ENCODE results near the gene USP47. TPM values are rescaled to one million over a fixed set of nuclear protein-coding genes. Genes with fewer than 3 reads are reported as not detected.

USP47 gene
- total RNA-seq (10 to 100 TPM; 45.6 to 71.8 (median 59.1) TPM), polyA plus RNA-seq (10 to 100 TPM; 42.1 to 72.4 TPM), total RNA-seq (196 reads per million, percentile 93 among the genes with 10 or more reads in this experiment)

- H3K4me3 ChIP-seq (ENCODE audit: low read length) = peak within 1 kb of the TSS; percentile 76
- Mint-ChIP-seq H3K36me3 (no peaks in the 10 kb centered on the region), H3K4me1 (peaks cover 0 to 25% (median 3%) of the 10 kb centered on the region in 7 donors), H3K27me3 (peaks cover 0 to 17% (median 13%) of the 10 kb centered on the region in 5 donors), H3K27ac (peak within 1 kb of the TSS in 1 of 9 donors; percentile 64), H3K4me3 (peak within 1 kb of the TSS in 1 of 10 donors; percentile 59), H3K9me3 (peaks cover 0 to 2% (median 0%) of the 10 kb centered on the region in 11 donors)
- H3K27me3 ChIP-seq (ENCODE audit: control insufficient read depth in 2 of 2, insufficient read depth in 2 of 2, low read length in 2 of 2) = no peaks in the 10 kb centered on the region
- H3K36me3 ChIP-seq (ENCODE audit: control insufficient read depth in 2 of 3, insufficient read depth in 3 of 3, low read length in 3 of 3) = peaks cover 0 to 6% (median 0%) of the 10 kb centered on the region in 3 experiments
- intact Hi-C loops (cut with micrococcal nuclease) = loop anchor here (1.0 to 10.0 kb wide), 25 partner anchors 7 to 1825 kb away; partner anchors contain the start of genes AMPD3 (in 2 of the 2), BMAL1 (in 2 of the 2), BTBD10 (in 2 of the 2) and CTR9 (in 2 of the 2)
- ATAC-seq (peak; percentile 90), DNase-seq (peak; percentile 90 to 98 (median 95))
- ChIA-PET CTCF (interaction anchor here (2.6 kb wide), 1 partner anchor 13 kb away, joined by 8 read pairs; no protein-coding TSS in a partner anchor), POLR2A (interaction anchor here (0.7 to 4.2 kb wide), 13 partner anchors 9 to 1033 kb away, joined by 3 to 35 read pairs (median 4); partner anchors contain the start of genes EIF4G2 and ZBED5)
- peaks cover 27 to 36% of the 10 kb centered on the region in 2 donors for H3K4me1 ChIP-seq (ENCODE audit: control insufficient read depth in 2 of 2, insufficient read depth in 2 of 2, low read length in 2 of 2)
- no peaks in the 10 kb centered on the region for H3K9me3 ChIP-seq (ENCODE audit: control insufficient read depth in 2 of 3, low read length in 3 of 3)
- H3K27ac ChIP-seq (ENCODE audit: low read depth, low read length) = peak within 1 kb of the TSS; percentile 100
Observed at GRCh38 chr11:11841723-11842420, at the start of gene USP47. Gene USP47, plus strand, starts transcription at chr11:11841972. Its CDS starts 214 bp downstream, at chr11:11842186.

- intact Hi-C loops (cut with micrococcal nuclease) = no loop called here
- no peak for ATAC-seq
- Mint-ChIP-seq H3K9me3 (no peaks in the 10 kb centered on the region), H3K27ac (no peak overlapping the region), H3K4me3 (no peak overlapping the region), H3K27me3 (peaks cover 18 to 44% (median 19%) of the 10 kb centered on the region in 5 donors), H3K4me1 (no peaks in the 10 kb centered on the region), H3K36me3 (no peaks in the 10 kb centered on the region)
- Histone ChIP-seq H3K9me3 (ENCODE audit: control insufficient read depth in 2 of 3, low read length in 3 of 3) (no peaks in the 10 kb centered on the region), H3K27me3 (ENCODE audit: control insufficient read depth in 2 of 2, insufficient read depth in 2 of 2, low read length in 2 of 2) (peaks cover 0 to 6% of the 10 kb centered on the region in 2 donors), H3K36me3 (ENCODE audit: control insufficient read depth in 2 of 3, insufficient read depth in 3 of 3, low read length in 3 of 3) (no peaks in the 10 kb centered on the region), H3K4me3 (ENCODE audit: low read length) (no peak overlapping the region), H3K4me1 (ENCODE audit: control insufficient read depth in 2 of 2, insufficient read depth in 2 of 2, low read length in 2 of 2) (no peaks in the 10 kb centered on the region), H3K27ac (ENCODE audit: low read depth, low read length) (no peak overlapping the region)
- ChIA-PET CTCF (interaction anchor here (1.0 to 1.6 kb wide), 2 partner anchors 635 to 765 kb away, joined by 3 to 8 read pairs; no protein-coding TSS in a partner anchor), POLR2A (no interaction called here)
- no peak for DNase-seq
Observed at GRCh38 chr11:11793073-11793472, 48.7 kb upstream of the USP47 start.

- H3K9me3 ChIP-seq (ENCODE audit: control insufficient read depth in 2 of 3, low read length in 3 of 3) = no peaks in the 10 kb centered on the region
- peak; percentile 41 to 79 (median 66) for DNase-seq
- H3K27ac ChIP-seq (ENCODE audit: low read depth, low read length) = no peak overlapping the region
- H3K27me3 ChIP-seq (ENCODE audit: control insufficient read depth in 2 of 2, insufficient read depth in 2 of 2, low read length in 2 of 2) = peaks cover 0 to 3% of the 10 kb centered on the region in 2 donors
- H3K36me3 ChIP-seq (ENCODE audit: control insufficient read depth in 2 of 3, insufficient read depth in 3 of 3, low read length in 3 of 3) = no peaks in the 10 kb centered on the region
- H3K4me1 ChIP-seq (ENCODE audit: control insufficient read depth in 2 of 2, insufficient read depth in 2 of 2, low read length in 2 of 2) = no peaks in the 10 kb centered on the region
- Mint-ChIP-seq H3K27me3 (peaks cover 18 to 33% (median 24%) of the 10 kb centered on the region in 5 donors), H3K4me1 (no peaks in the 10 kb centered on the region), H3K4me3 (no peak overlapping the region), H3K9me3 (no peaks in the 10 kb centered on the region), H3K27ac (no peak overlapping the region), H3K36me3 (no peaks in the 10 kb centered on the region)
- intact Hi-C loops (cut with micrococcal nuclease) = loop anchor here (1.0 to 5.0 kb wide), 8 partner anchors 50 to 483 kb away; no protein-coding TSS in a partner anchor
- CTCF ChIA-PET = interaction anchor here (0.6 to 4.3 kb wide), 16 partner anchors 9 to 1030 kb away, joined by 3 to 36 read pairs (median 6); no protein-coding TSS in a partner anchor
- POLR2A ChIA-PET = interaction anchor here (1.2 to 1.4 kb wide), 2 partner anchors 50 to 1059 kb away, joined by 3 read pairs; no protein-coding TSS in a partner anchor
- H3K4me3 ChIP-seq (ENCODE audit: low read length) = no peak overlapping the region
- ATAC-seq = peak; percentile 79
Observed at GRCh38 chr11:11798586-11799438, 43.0 kb upstream of the USP47 start.

DNA sequence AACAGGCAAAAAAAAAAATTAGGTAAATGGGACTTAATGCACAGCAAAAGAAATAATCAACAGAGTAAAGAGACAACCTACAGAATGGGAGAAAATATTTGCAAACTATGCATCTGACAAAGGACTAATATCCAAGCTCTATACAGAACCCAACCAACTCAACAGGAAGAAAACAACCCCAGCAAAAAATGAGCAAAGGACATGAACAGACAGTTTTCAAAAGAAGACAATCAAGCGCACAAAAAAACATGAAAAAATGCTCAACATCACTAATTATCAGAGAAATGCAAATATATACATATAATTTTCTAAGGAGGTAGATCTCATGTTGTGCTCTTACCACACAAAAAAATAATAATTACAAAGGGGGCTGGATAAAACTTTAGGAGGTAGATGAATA is 36.5 kb upstream of the USP47 start:
- CTCF ChIA-PET = interaction anchor here (0.8 kb wide), 1 partner anchor 44 kb away, joined by 3 read pairs; no protein-coding TSS in a partner anchor
- Mint-ChIP-seq H3K4me3 (no peak overlapping the region), H3K4me1 (no peaks in the 10 kb centered on the region), H3K27me3 (peaks cover 5 to 29% (median 10%) of the 10 kb centered on the region in 5 donors), H3K36me3 (peaks cover 0 to 5% (median 0%) of the 10 kb centered on the region in 5 donors), H3K27ac (no peak overlapping the region), H3K9me3 (peaks cover 0 to 11% (median 0%) of the 10 kb centered on the region in 11 donors)
- H3K4me1 ChIP-seq (ENCODE audit: control insufficient read depth in 2 of 2, insufficient read depth in 2 of 2, low read length in 2 of 2) = no peaks in the 10 kb centered on the region
- ATAC-seq (no peak), DNase-seq (no peak)
- POLR2A ChIA-PET = no interaction called here
- no peak overlapping the region for H3K4me3 ChIP-seq (ENCODE audit: low read length)
- no peaks in the 10 kb centered on the region for H3K9me3 ChIP-seq (ENCODE audit: control insufficient read depth in 2 of 3, low read length in 3 of 3)
- intact Hi-C loops (cut with micrococcal nuclease) = no loop called here
- H3K27ac ChIP-seq (ENCODE audit: low read depth, low read length) = no peak overlapping the region
- H3K36me3 ChIP-seq (ENCODE audit: control insufficient read depth in 2 of 3, insufficient read depth in 3 of 3, low read length in 3 of 3) = no peaks in the 10 kb centered on the region
- no peaks in the 10 kb centered on the region for H3K27me3 ChIP-seq (ENCODE audit: control insufficient read depth in 2 of 2, insufficient read depth in 2 of 2, low read length in 2 of 2)

- DNase-seq = no peak
- Histone ChIP-seq H3K36me3 (ENCODE audit: control insufficient read depth in 2 of 3, insufficient read depth in 3 of 3, low read length in 3 of 3) (no peaks in the 10 kb centered on the region), H3K27ac (ENCODE audit: low read depth, low read length) (no peak overlapping the region), H3K9me3 (ENCODE audit: control insufficient read depth in 2 of 3, low read length in 3 of 3) (no peaks in the 10 kb centered on the region), H3K27me3 (ENCODE audit: control insufficient read depth in 2 of 2, insufficient read depth in 2 of 2, low read length in 2 of 2) (no peaks in the 10 kb centered on the region), H3K4me1 (ENCODE audit: control insufficient read depth in 2 of 2, insufficient read depth in 2 of 2, low read length in 2 of 2) (no peaks in the 10 kb centered on the region), H3K4me3 (ENCODE audit: low read length) (no peak overlapping the region)
- Mint-ChIP-seq H3K27me3 (peaks cover 5 to 29% (median 10%) of the 10 kb centered on the region in 5 donors), H3K4me3 (no peak overlapping the region), H3K4me1 (no peaks in the 10 kb centered on the region), H3K27ac (no peak overlapping the region), H3K36me3 (peaks cover 0 to 5% (median 0%) of the 10 kb centered on the region in 5 donors), H3K9me3 (peaks cover 0 to 11% (median 0%) of the 10 kb centered on the region in 11 donors)
- ChIA-PET POLR2A (interaction anchor here (0.6 kb wide), 2 partner anchors 12 to 1586 kb away, joined by 4 read pairs; no protein-coding TSS in a partner anchor), CTCF (interaction anchor here (0.6 to 0.8 kb wide), 2 partner anchors 43 to 337 kb away, joined by 3 read pairs; no protein-coding TSS in a partner anchor)
- intact Hi-C loops (cut with micrococcal nuclease) = no loop called here
- ATAC-seq = no peak
Observed at GRCh38 chr11:11806074-11806473, 35.7 kb upstream of the USP47 start.

DNA sequence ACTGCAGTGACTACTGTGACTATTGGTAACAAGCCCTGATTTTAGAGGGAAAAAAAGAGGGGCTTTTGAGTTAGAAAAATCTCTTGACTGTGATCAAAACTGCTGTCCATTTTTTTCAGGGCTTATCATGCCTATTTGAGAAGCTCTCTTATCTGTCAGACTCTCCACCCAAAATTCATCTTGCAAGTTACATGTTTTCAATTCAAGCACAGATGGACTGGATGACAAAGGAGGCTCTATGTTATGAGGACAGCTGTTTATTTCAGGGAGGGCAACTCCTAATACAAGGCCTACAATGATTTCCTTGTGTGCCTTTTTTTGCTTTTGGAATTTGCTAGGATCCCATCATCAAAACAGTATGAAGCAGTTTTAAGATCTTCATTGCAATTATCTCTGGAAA is 35.2 kb upstream of the USP47 start:
- no peak for DNase-seq
- ChIA-PET POLR2A (interaction anchor here (0.6 kb wide), 1 partner anchor 12 kb away, joined by 4 read pairs; no protein-coding TSS in a partner anchor), CTCF (interaction anchor here (0.9 to 1.1 kb wide), 2 partner anchors 43 to 238 kb away, joined by 3 to 4 read pairs; no protein-coding TSS in a partner anchor)
- no peak overlapping the region for H3K27ac Mint-ChIP-seq
- Histone ChIP-seq H3K36me3 (ENCODE audit: control insufficient read depth in 2 of 3, insufficient read depth in 3 of 3, low read length in 3 of 3) (no peaks in the 10 kb centered on the region), H3K27ac (ENCODE audit: low read depth, low read length) (no peak overlapping the region), H3K9me3 (ENCODE audit: control insufficient read depth in 2 of 3, low read length in 3 of 3) (no peaks in the 10 kb centered on the region), H3K4me3 (ENCODE audit: low read length) (no peak overlapping the region), H3K4me1 (ENCODE audit: control insufficient read depth in 2 of 2, insufficient read depth in 2 of 2, low read length in 2 of 2) (no peaks in the 10 kb centered on the region), H3K27me3 (ENCODE audit: control insufficient read depth in 2 of 2, insufficient read depth in 2 of 2, low read length in 2 of 2) (no peaks in the 10 kb centered on the region)
- H3K4me3 Mint-ChIP-seq = no peak overlapping the region
- peaks cover 5 to 29% (median 10%) of the 10 kb centered on the region in 5 donors for H3K27me3 Mint-ChIP-seq
- H3K36me3 Mint-ChIP-seq = peaks cover 0 to 5% (median 0%) of the 10 kb centered on the region in 5 donors
- peaks cover 0 to 11% (median 0%) of the 10 kb centered on the region in 11 donors for H3K9me3 Mint-ChIP-seq
- intact Hi-C loops (cut with micrococcal nuclease) = no loop called here
- H3K4me1 Mint-ChIP-seq = no peaks in the 10 kb centered on the region
- ATAC-seq = no peak

Data from naive thymus-derived CD4-positive, alpha-beta T cell (primary cell).